Measurements from ENCODE around the gene TBL1X.

The TBL1X gene

DNA sequence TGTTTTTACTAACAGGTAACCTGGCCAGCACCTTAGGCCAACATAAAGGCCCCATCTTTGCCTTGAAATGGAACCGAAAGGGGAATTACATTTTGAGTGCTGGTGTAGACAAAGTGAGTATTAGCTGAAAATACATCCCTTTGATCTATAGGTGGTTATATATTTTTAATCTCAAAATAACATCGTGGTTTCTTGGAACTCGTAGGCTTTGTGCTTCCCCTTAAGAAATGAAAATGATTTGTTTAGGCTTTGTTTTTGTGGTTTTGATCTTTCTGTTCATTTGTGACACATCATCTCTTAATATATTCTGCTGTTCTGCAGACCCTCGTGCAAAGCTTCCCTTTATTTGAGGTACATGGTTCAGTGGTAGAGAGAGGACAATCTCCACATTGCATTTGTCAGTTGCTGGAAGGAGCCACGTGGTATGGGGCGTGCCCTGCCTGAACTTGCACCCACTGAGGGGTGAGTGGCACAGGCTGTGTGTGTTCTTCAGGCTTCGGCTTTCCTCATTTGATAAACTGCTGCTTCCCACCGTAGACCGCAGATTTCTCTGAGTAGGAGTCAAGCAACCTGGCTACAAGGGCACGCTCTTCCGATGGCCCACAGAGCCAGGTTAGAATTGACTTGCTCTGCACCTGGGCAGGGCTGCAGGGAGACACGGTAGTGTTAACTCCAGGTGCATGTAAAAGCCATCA is 228.6 kb downstream of the TBL1X start:
- Histone ChIP-seq H3K4me1 (peaks cover 13% of the 10 kb centered on the region), H3K27me3 (no peaks in the 10 kb centered on the region), H4K20me1 (no peaks in the 10 kb centered on the region), H3K36me3 (peaks cover 96% of the 10 kb centered on the region), H3K9me3 (no peaks in the 10 kb centered on the region; the same call in 1 of the 2 replicates), H3K4me3 (no peak overlapping the region), H3K4me2 (peak overlapping the region; percentile 27), H3K9ac (no peak overlapping the region), H3K27ac (no peak overlapping the region)
- TF ChIP-seq Cebpa-rat (IDR thresholded peaks at IDR 0.05), result no peak

DNA sequence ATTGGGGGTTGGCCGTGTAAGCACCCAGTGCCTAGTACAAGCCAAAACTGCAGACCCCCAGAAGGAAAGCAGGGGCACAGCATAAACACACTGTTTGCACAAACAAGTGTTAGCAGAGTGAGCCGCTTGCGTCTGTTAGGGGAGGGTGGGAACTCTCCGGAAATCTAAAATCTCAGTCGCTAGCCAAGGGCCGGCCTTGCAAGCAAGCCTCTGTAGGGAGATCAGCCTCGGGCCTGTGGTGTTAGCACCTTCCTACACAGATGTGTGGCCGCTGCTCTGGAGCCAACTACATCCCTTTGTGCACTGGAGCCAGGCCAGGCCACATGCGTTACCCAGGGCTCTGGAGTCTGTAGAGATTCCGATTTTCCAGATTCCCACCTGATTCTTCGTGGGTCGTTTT is 233.7 kb downstream of the TBL1X start:
- Histone ChIP-seq H3K4me2 (no peak overlapping the region), H4K20me1 (no peaks in the 10 kb centered on the region), H3K4me1 (peaks cover 4% of the 10 kb centered on the region), H3K9me3 (peaks cover 3% of the 10 kb centered on the region; the same call in 1 of the 2 replicates), H3K27me3 (no peaks in the 10 kb centered on the region), H3K36me3 (peaks cover 96% of the 10 kb centered on the region), H3K27ac (no peak overlapping the region), H3K9ac (no peak overlapping the region), H3K4me3 (no peak overlapping the region)
- TF ChIP-seq Cebpa-rat (IDR thresholded peaks at IDR 0.05), result no peak

DNA sequence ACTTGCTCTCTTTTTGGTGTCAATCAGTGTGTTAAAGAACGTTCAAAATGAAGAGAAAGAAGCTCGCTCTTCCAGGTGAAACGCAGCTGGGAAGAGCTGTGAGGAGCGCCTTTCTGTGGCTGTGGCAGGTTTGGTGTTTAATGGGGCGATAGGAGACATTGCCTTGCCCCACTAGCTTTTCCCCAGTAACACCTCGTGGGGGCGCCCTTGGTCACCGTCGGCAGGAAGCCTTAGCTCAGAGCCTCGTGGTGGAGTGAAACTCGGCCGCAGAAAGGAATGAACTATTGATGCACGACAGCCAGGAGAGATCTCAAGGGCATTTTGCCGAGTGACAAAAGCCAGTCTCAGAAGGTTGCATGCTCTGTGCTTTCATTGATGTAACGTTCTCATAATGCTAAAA is 235.7 kb downstream of the TBL1X start:
- H3K4me2 ChIP-seq, result no peak overlapping the region
- H3K4me1 ChIP-seq, result no peaks in the 10 kb centered on the region
- H3K36me3 ChIP-seq, result peaks cover 95% of the 10 kb centered on the region
- no peaks in the 10 kb centered on the region for H4K20me1 ChIP-seq
- H3K9ac ChIP-seq, result no peak overlapping the region
- no peak overlapping the region for H3K4me3 ChIP-seq
- peaks cover 17% of the 10 kb centered on the region for H3K9me3 ChIP-seq
- TF ChIP-seq Cebpa-rat (IDR thresholded peaks at IDR 0.05), result no peak
- no peak overlapping the region for H3K27ac ChIP-seq
- no peaks in the 10 kb centered on the region for H3K27me3 ChIP-seq

DNA sequence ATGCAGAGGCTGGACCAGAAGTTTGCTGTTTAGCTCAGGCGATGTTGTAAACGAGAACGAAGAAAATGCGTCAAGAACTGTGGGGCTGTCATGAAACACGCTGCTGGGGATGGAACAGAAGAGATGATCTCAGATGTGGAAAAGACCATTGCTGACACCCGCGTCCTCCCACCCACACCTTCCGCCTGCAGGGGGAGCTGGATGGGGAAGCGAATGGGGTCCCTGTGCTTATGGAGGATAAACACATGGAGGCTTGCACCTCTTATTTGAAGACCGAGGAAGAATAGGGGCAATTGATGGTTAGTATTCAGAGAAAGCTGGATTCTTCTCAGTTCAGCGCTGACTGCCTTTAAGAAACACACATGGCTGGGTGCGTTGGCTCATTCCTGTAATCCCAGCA is 236.9 kb downstream of the TBL1X start:
- H3K4me2 ChIP-seq, result no peak overlapping the region
- 0 out of 2 replicates have a peak, but pooled peaks cover 3% of the 10 kb centered on the region for H4K20me1 ChIP-seq
- TF ChIP-seq Cebpa-rat (IDR thresholded peaks at IDR 0.05), result no peak
- H3K4me1 ChIP-seq, result no peaks in the 10 kb centered on the region
- H3K9me3 ChIP-seq, result peaks cover 17% of the 10 kb centered on the region
- no peak overlapping the region for H3K9ac ChIP-seq
- H3K36me3 ChIP-seq, result peaks cover 96% of the 10 kb centered on the region
- H3K27ac ChIP-seq, result no peak overlapping the region
- no peaks in the 10 kb centered on the region for H3K27me3 ChIP-seq
- no peak overlapping the region for H3K4me3 ChIP-seq

DNA sequence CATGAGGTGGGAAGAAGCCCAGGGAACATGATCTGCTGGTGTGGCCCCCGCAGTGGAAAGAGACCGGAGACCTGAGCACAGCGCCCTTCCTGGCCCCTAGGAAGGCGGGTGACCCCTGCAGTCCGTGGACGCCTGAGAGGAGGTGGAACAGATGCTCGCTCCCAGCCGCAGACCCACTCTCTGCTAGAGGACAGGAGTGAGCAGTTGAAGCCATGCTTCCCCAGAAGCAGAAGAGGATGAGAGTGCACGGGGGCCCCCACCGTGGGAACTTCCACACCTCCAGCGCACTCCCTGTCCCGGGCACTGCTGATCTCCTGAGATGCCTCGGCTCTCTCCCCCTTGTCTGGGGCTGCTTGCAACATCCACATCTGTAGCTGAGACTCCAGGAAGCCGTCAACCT is 238.5 kb downstream of the TBL1X start:
- H3K9ac ChIP-seq, result no peak overlapping the region
- no peak overlapping the region for H3K4me3 ChIP-seq
- H3K36me3 ChIP-seq, result peaks cover 81% of the 10 kb centered on the region
- no peaks in the 10 kb centered on the region for H3K27me3 ChIP-seq
- H3K4me1 ChIP-seq, result peaks cover 5% of the 10 kb centered on the region
- peaks cover 17% of the 10 kb centered on the region for H3K9me3 ChIP-seq
- H3K27ac ChIP-seq, result no peak overlapping the region
- H4K20me1 ChIP-seq, result peaks cover 17% of the 10 kb centered on the region; the same call in 1 of the 2 replicates
- no peak overlapping the region for H3K4me2 ChIP-seq
- TF ChIP-seq Cebpa-rat (IDR thresholded peaks at IDR 0.05), result no peak

DNA sequence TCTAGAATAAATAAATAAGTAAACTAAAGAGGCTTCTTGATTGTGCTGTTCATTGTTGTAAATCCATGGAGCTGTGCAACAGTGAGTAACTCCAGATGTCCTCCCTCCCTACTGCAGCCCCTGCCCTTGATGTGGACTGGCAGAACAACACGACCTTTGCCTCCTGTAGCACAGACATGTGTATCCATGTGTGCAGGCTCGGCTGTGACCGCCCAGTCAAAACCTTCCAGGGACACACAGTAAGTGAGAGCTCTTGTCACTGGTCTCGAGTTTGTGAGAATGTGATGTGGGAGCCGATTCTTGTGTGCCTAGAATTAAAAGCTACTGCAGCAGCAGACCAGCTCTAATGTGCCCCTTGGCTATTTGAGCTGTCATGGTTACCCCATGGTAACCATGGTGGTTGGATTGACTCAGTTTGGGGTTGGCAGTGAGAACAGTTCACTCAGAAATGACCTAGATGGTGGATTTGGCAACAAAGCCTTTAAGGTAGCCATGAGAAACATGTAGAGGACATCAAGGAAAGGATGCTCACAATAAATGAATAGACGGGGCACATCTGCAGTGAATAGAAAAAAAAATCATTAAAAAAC is 240.1 kb downstream of the TBL1X start:
- Histone ChIP-seq H3K9me3 (peaks cover 17% of the 10 kb centered on the region), H3K4me3 (no peak overlapping the region), H3K4me2 (no peak overlapping the region), H3K27ac (no peak overlapping the region), H3K27me3 (no peaks in the 10 kb centered on the region), H3K36me3 (peaks cover 74% of the 10 kb centered on the region), H4K20me1 (peaks cover 21% of the 10 kb centered on the region; the same call in 1 of the 2 replicates), H3K9ac (no peak overlapping the region), H3K4me1 (peaks cover 17% of the 10 kb centered on the region)
- TF ChIP-seq Cebpa-rat (IDR thresholded peaks at IDR 0.05), result no peak

DNA sequence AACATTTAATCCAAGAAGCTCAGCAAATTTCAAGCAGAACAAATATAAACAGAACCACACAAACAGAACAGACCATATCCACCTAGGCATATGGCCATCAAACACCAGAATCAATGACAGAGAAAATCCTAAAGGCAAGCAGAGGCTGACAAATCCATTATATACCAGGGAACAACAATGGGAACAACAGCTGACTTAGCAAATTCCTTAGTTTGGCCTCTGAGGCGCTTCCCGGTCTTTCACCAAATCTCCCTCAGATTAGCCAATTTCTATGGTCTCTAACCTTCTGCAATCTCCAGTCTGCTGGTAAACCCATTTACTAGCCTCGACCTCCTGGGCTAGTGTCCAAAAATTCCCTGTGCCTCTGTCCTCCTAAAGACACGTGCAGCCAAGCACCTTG is 241.6 kb downstream of the TBL1X start:
- Histone ChIP-seq H3K4me2 (no peak overlapping the region), H4K20me1 (peaks cover 21% of the 10 kb centered on the region; the same call in 1 of the 2 replicates), H3K4me1 (peaks cover 17% of the 10 kb centered on the region), H3K4me3 (no peak overlapping the region), H3K9me3 (peaks cover 14% of the 10 kb centered on the region; the same call in 1 of the 2 replicates), H3K27ac (no peak overlapping the region), H3K36me3 (peaks cover 73% of the 10 kb centered on the region), H3K9ac (no peak overlapping the region), H3K27me3 (no peaks in the 10 kb centered on the region)
- no peak for TF ChIP-seq Cebpa-rat (IDR thresholded peaks at IDR 0.05)

DNA sequence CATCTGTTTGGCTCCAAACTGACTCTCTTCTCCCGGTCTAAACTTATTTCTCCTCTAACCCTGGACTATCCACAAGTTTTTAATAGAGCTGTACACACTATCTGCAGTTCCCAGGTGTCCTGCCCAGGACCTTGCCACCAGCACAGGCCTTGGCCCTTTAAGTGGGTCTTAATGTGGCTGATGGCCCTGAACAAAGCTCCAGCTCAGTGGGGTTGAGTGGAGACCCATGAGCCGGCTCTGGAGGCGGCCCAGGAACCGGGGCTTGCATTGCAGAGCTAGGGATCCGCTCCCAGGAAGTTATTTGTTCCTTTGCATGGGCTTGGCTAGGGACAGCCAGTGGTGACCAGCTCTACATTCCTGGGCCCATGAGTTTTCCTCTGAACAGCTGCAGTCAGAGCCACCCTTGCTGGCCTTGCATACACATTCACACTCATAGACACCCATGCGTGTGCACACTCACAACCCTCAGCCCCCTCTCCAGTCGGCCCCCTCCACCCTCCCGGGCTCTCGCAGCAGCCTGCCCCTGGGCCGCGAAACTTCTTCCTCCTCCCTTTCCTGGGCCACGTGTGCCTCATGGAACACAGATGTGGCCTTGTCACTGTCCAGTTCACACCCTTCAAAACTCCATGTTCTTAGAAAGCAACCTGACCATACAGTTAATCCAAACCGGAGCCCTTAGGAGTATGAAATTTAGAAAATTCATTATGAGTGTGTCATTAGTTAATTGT is 242.6 kb downstream of the TBL1X start:
- Histone ChIP-seq H3K27ac (no peak overlapping the region), H3K4me1 (peaks cover 17% of the 10 kb centered on the region), H3K9ac (no peak overlapping the region), H4K20me1 (peaks cover 21% of the 10 kb centered on the region; the same call in 1 of the 2 replicates), H3K4me3 (no peak overlapping the region), H3K4me2 (0 out of 2 replicates have a peak overlapping the region, but pooled peaks have one; percentile 33), H3K27me3 (no peaks in the 10 kb centered on the region), H3K9me3 (peaks cover 14% of the 10 kb centered on the region; the same call in 1 of the 2 replicates), H3K36me3 (peaks cover 73% of the 10 kb centered on the region)
- TF ChIP-seq Cebpa-rat (IDR thresholded peaks at IDR 0.05), result no peak

DNA sequence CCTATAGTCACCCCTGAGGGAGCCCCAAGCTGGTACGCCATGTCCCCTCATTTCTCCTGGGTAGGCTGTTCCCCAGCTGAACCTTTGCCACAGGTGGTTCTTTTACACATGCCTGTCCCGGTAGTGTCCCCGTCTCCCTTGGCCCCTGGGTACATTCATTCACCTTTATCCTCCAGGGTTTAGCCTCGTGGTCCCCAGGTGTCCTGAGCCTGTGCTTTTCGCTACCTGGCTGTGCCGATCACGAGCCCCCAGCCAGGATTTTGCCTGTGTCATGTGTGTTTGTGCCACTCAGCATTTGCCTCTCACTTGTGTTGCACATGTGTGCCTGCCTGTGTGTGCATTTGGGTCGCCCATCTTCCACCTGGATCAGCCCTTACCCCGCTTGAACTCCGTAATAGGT is 243.2 kb downstream of the TBL1X start:
- Histone ChIP-seq H3K9ac (no peak overlapping the region), H4K20me1 (peaks cover 21% of the 10 kb centered on the region; the same call in 1 of the 2 replicates), H3K27ac (no peak overlapping the region), H3K36me3 (peaks cover 73% of the 10 kb centered on the region), H3K4me3 (no peak overlapping the region), H3K27me3 (no peaks in the 10 kb centered on the region), H3K4me2 (0 out of 2 replicates have a peak overlapping the region, but pooled peaks have one; percentile 33), H3K9me3 (peaks cover 14% of the 10 kb centered on the region; the same call in 1 of the 2 replicates), H3K4me1 (peaks cover 17% of the 10 kb centered on the region)
- TF ChIP-seq Cebpa-rat (IDR thresholded peaks at IDR 0.05), result no peak

All from BLaER1 (cell line).